Nephron (organoid): ENCODE measurements around the gene DAPP1.
A peak's percentile ranks its signal among the peaks of the same experiment; 100 is the strongest.

ENCODE experiments used
- H3K27ac Mint-ChIP-seq, 3 experiments: 2 replicates each; pipeline ENCODE4 v1.8.0; 2020; ENCODE audit warnings: mixed read lengths in 3 of 3, mild to moderate bottlenecking in 2 of 3, moderate library complexity in 1 of 3
- H3K27me3 Mint-ChIP-seq: 2 replicates; pipeline ENCODE4 v1.8.0; 2021; ENCODE audit warnings: low read depth, mild to moderate bottlenecking, moderate library complexity, mixed read lengths
- H3K36me3 Mint-ChIP-seq: 2 replicates; pipeline ENCODE4 v1.8.0; 2020; ENCODE audit warnings: low read depth, mixed read lengths
- H3K4me1 Mint-ChIP-seq: 2 replicates; pipeline ENCODE4 v1.8.0; 2020; ENCODE audit warnings: mixed read lengths
- H3K4me3 Mint-ChIP-seq, 3 experiments: 2 replicates each; pipeline ENCODE4 v1.8.0; 2020; ENCODE audit warnings: mild to moderate bottlenecking in 3 of 3, mixed read lengths in 3 of 3, moderate library complexity in 2 of 3
- H3K9me3 Mint-ChIP-seq: 2 replicates; pipeline ENCODE4 v1.8.0; 2020; ENCODE audit warnings: mixed read lengths
- CTCF ChIP-seq, 3 experiments: fragments of 200-600 bp; sonication (generic); IDR thresholded peaks; one replicate each; pipeline ENCODE4 v1.5.0; 2021; ENCODE audit warnings: antibody characterized with exemption in 3 of 3; ENCODE audit not compliant: unreplicated experiment in 3 of 3

DAPP1 gene

DNA sequence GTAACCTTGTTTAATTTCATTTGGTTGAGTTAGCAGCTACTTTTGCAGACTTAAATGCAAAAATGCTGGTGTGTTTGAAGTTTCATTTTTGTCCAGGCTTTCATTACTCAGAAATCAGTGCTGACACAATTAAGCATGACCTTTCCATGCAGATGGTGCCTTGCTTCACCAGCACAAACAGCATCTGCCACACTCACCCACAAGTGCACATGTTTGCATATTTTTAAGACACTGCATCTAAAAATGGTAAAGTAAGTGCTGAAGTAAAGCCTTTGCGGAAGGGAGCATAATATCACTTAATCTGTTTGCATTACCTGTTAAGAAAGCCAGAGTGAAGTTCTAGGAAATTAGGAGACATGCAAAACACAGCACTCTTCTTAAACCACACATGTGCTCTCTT lies 7.3 kb upstream of the DAPP1 start:
- no peak overlapping the region for H3K4me3 Mint-ChIP-seq
- no peak overlapping the region for H3K27ac Mint-ChIP-seq
- H3K4me1 Mint-ChIP-seq: peaks cover 15% of the 10 kb centered on the region
- H3K9me3 Mint-ChIP-seq: no peaks in the 10 kb centered on the region
- peaks cover 7% of the 10 kb centered on the region for H3K27me3 Mint-ChIP-seq
- TF ChIP-seq CTCF (IDR thresholded peaks at IDR 0.05; ENCODE audit: unreplicated experiment in 3 of 3): no peak
- no peaks in the 10 kb centered on the region for H3K36me3 Mint-ChIP-seq

DNA sequence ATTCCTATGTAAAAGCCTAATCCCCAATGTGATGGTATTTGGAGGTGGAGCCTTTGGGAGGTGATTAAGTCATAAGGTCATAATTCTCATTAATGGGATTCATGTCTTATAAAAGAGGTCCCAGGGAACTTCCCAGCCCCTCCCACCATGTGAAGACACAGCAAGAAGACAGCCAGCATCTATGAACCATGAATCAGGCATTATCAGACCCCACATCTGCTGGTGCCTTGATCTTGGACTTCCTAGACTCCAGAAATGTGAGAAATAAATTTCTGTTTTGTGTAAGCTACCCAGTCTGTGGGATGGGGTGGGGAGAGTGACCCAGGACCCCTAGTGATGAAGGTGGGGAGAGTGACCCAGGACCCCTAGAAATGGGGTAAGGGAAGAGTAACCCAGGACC lies 6.1 kb upstream of the DAPP1 start:
- Mint-ChIP-seq H3K36me3 (no peaks in the 10 kb centered on the region), H3K4me3 (no peak overlapping the region), H3K27ac (no peak overlapping the region), H3K4me1 (peaks cover 15% of the 10 kb centered on the region), H3K9me3 (no peaks in the 10 kb centered on the region), H3K27me3 (peaks cover 7% of the 10 kb centered on the region)
- TF ChIP-seq CTCF (IDR thresholded peaks at IDR 0.05; ENCODE audit: unreplicated experiment in 3 of 3): no peak

GRCh38 chr4:99811117-99811516 lies 5.5 kb upstream of the DAPP1 start:
- Mint-ChIP-seq H3K9me3 (no peaks in the 10 kb centered on the region), H3K27me3 (peaks cover 7% of the 10 kb centered on the region), H3K4me1 (peaks cover 15% of the 10 kb centered on the region), H3K4me3 (no peak overlapping the region), H3K36me3 (no peaks in the 10 kb centered on the region), H3K27ac (no peak overlapping the region)
- TF ChIP-seq CTCF (IDR thresholded peaks at IDR 0.05; ENCODE audit: unreplicated experiment in 3 of 3): no peak

GRCh38 chr4:99811850-99812249 lies 4.8 kb upstream of the DAPP1 start:
- H3K27ac Mint-ChIP-seq: no peak overlapping the region
- no peak overlapping the region for H3K4me3 Mint-ChIP-seq
- H3K9me3 Mint-ChIP-seq: no peaks in the 10 kb centered on the region

DNA sequence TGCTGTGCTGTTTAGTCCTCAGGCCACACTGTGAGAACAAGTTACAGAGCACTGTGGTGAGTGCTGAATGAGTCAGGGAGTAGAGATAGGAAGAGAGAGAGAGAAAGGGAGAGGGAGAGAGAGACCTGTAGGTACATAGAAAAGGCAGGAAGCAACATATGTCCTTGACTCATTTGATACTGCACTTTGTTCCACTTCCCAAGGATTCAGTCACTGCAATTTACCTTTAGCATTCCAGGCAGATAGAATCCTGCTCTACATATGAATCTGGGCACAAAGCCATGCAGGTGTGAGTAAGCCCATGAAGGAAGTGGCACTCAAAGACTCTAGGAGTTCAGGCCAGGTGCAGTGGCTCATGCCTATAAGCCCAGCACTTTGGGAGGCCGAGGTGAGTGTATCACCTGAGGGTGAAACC lies 1.0 kb upstream of the DAPP1 start:
- no peaks in the 10 kb centered on the region for H3K4me1 Mint-ChIP-seq
- TF ChIP-seq CTCF (IDR thresholded peaks at IDR 0.05; ENCODE audit: unreplicated experiment in 3 of 3): no peak
- H3K9me3 Mint-ChIP-seq: no peaks in the 10 kb centered on the region
- no peaks in the 10 kb centered on the region for H3K36me3 Mint-ChIP-seq
- no peak overlapping the region for H3K27ac Mint-ChIP-seq
- H3K27me3 Mint-ChIP-seq: peaks cover 2% of the 10 kb centered on the region
- H3K4me3 Mint-ChIP-seq: no peak overlapping the region

More at GRCh38 chr4:99811850-99812249, 4.8 kb upstream of the DAPP1 start:
- no peaks in the 10 kb centered on the region for H3K36me3 Mint-ChIP-seq
- peaks cover 7% of the 10 kb centered on the region for H3K27me3 Mint-ChIP-seq
- peaks cover 15% of the 10 kb centered on the region for H3K4me1 Mint-ChIP-seq
- TF ChIP-seq CTCF (IDR thresholded peaks at IDR 0.05; ENCODE audit: unreplicated experiment in 3 of 3): peak in 2 of 3 experiments; percentile 7 to 37

DNA sequence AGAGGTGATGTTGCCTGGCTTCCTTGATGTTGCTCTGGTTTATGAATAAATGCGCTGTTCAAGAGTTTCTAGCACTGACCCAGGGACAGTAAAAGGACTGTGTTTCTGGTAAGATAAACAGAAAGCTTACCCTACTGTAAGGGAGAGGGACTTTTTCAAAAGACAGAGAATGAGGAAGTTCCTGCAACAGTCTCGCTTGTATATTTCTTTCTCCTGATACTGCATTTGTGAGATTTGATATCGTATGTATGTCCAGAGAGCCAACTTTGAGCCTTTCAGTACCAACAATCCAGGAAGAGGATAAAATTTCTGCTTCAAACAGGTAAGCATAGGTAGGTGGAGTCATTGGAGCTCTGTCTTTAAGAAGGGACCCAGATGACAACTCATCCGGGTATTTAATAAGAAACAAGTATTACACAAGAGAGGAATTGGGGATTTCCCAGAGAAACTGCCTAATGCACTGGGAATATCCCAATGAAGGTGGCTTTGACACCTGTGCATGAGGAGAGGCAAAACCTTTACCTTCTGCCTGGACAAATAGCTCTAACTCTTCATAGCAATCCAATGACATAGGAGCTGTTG lies 773 bp downstream of the DAPP1 start:
- no peak for TF ChIP-seq CTCF (IDR thresholded peaks at IDR 0.05; ENCODE audit: unreplicated experiment in 3 of 3)
- Mint-ChIP-seq H3K9me3 (no peaks in the 10 kb centered on the region), H3K36me3 (no peaks in the 10 kb centered on the region)

More for the DNA sequence above, 773 bp downstream of the DAPP1 start:
- Mint-ChIP-seq H3K27me3 (no peaks in the 10 kb centered on the region), H3K27ac (no peak overlapping the region), H3K4me3 (no peak overlapping the region), H3K4me1 (no peaks in the 10 kb centered on the region)
